Body of pancreas (tissue), 4 donors: ENCODE data around the gene TPBG.

Source experiments
- CTCF ChIP-seq, 7 experiments: fragments of 450-650 bp in 4 of 7; fragments of 200-600 bp in 3 of 7; sonication (generic) in 3 of 7; IDR thresholded peaks; one replicate each; pipeline ENCODE4 v1.5.1; 2016 to 2019; ENCODE audit warnings: antibody characterized with exemption in 7 of 7
- POLR2A ChIP-seq, 3 donors: fragments of 450-650 bp; IDR thresholded peaks; one replicate each; pipeline ENCODE4 v1.6.1; 2016; ENCODE audit warnings: antibody characterized with exemption in 3 of 3, mild to moderate bottlenecking in 2 of 3

GRCh38 chr6:82372656-82373055 is 9.0 kb downstream of the TPBG start:
- TF ChIP-seq CTCF (IDR thresholded peaks at IDR 0.05) (no peak), POLR2A (IDR thresholded peaks at IDR 0.05) (no peak)
